Raji (cell line): ENCODE measurements around the gene KIAA1614.

ENCODE experiments used
- POLR2A ChIP-seq: IDR thresholded peaks from 2 replicates; pipeline ENCODE4 v1.6.1; 2011; ENCODE audit warnings: low read depth, low read length, control low read depth; ENCODE audit not compliant: insufficient read depth

Gene KIAA1614, protein sequence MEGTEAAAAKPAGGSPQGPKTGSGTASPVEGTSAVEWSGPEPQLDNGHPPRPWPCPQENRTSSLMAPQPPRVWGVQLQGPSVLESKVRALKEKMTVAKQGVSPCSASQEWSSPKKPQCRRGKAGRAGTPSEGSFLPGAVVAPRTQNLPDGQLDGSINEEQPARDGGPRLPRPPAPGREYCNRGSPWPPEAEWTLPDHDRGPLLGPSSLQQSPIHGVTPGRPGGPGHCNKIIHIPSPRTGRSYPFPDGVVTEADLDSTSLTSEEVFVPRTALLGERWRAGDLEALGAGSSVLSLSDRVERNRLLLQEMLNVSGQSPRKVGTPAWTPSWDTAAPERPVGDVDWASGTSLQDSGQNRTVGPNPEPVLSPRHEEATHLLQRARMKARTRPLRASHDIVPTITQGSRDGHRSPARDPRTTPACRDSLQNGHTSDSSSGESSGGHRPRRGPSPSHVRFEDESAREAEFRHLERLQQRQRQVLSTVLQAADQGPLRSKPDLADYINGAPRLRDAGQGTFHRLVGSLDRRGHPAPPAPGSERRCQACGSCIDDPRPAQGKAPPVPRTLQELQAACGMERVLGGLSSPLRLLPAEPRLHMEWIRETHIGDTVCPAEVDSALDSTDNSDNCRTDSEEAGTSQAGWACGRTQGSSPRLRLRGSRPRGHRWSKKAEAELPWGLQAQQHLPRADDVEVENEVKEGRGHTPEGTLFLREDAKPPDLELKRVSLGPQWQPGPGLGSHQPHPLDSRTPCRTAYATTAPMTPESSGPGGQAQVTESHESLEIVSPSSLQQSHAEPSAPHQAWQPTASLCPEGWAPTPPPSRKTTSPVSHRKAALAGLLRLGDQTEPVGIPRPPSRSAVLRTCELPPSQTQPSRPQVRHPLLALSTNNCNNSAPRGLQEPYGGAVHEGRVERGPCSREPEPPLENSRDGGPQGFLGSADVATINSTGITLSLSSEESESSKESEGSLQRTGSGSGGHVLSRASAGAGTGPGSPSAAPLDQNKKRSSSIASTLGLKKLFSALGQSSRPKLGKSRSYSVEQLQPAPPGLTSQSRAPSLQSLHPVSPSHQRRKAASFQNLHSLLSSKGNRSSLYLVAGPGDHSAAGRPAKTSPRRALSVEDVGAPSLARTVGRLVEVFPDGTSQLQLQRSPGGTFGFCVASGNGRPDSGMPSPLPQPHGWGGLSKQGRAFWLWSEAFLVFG

DNA sequence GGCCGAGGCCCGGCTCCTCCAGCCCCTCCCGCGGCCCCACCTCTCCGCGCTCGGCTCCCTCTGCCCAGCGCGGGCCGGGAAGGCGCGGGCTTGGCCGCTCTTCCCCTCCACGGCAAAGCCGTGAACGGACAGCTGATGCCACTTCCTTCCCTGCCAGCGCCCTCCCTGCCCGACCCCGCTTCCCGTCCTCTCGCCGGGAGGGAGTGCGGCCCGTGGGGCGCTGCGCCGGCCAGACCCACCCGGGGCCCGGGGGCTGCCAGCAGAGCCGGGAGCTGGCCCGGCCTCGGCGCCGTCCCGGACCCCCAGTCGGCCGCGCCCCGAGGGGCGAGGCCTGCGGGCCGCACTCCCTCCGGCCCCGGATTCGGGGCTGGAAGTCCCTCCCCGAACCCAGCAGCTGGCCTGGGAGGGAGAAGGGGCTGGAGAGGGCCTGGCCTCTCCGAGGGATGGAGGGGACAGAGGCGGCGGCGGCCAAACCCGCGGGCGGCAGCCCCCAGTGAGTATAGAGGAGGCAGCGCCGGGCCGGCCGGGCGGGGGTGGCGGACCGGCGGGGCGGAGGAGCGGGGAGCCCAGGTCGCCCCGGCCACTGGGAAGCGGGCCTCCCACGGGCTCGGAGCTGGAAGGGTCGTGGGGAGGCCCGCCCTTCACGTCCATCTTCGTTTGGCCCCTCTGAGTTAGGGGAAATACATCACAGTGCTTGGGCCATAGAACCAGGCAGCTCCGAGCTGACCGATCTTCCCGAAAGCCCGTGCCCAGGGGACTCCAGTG, at the start of gene KIAA1614:
TSS of gene KIAA1614 (plus strand) at position 97 of the 765 bp plus-strand sequence. CDS start at position 444, 347 bp downstream.
- TF ChIP-seq POLR2A: no peak

DNA sequence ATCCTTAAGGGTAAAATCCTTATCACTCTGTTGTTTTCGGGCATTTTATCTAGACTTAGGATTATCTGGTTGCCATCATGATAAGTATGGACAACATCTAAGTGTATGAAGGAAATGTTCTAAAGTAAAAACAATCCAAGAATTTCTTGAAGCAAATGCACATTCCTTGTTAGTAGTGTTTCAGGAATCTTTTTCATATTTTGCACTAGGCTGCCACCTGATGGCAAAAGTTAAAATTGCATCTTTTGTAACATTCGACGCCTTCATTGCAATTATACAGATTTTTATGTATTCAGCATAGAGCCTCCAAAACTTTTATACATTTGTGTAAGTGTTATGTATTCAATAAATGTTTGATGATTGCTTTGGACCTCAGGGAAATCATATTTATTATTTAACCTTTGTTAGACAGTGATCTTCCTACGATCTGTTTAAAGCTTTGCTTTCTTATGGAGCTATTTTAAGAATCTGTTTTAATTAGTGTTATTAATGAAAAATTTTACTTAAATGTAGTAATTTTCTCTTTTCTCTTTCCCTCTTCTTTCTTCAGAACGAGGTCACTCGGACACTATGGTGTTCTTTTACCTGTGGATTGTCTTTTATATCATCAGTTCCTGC, 49.4 kb upstream of the KIAA1614 start:
- TF ChIP-seq POLR2A: no peak

- TF ChIP-seq POLR2A: no peak
These were observed 30.7 kb upstream of the KIAA1614 start for GRCh38 chr1:180881806-180882509.

DNA sequence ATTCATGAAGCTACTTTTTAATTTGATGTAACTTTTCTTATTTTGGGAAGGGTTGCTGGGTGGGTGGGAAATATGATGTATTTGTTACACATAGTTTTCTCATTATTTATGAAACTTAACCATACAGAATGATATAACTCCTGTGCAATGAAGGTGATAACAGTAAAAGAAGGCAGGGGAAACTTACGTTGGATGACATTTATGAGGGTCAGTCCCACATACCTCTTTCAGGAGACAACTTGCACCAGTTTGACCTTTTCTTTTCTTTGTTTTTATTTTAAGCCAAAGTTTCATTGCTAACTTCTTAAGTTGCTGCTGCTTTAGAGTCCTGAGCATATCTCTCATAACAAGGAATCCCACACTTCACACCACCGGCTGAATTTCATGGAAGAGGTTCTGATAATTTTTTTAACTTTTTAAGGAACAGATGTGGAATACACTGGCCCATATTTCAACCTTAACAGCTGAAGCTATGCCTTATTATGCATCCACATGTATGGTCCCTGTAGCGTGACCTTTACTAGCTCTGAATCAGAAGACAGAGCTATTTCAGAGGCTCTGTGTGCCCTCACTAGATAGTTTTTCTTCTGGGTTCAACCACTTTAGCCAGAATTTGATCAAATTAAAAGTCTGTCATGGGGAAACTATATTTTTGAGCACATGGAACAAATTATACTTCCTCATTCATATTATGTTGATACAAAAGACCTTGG, 28.0 kb upstream of the KIAA1614 start:
- TF ChIP-seq POLR2A: no peak

DNA sequence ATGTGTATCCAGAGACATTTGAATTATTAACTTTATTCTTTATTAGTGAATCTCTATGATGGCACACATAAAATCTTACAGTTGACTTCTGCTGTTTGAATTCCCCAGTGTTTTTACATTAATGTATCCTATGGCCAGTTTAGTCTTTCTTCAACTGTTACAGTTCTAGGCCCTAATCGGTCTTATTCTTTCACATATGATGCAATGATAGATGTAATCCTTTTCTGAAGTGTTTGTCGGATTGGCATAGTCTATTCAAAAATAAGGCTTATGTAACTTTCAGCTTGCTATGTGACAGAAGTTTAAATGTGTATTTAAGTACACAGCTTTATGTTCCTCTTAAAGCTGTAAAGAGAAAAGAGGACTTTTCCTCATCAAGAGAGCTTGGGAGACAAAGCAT, 26.4 kb upstream of the KIAA1614 start:
- TF ChIP-seq POLR2A: no peak

DNA sequence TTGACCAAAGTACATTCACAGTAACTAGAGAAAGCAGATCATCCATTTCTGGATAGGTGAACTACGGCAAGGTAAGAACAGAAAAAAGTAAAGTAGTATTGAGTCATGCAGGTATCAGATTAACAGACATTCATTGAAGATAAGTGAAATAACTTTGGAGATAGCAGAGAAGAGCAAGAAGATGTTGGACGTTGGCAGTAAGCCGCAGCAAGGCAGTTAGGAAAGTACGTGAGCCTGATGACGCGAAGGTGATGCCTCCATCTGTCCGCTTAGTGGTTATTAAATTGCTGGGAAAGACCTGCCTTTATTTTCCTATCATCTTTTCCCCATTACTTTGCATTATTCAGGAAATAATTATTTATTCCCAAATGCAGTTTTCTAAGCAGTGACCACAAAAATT, 24.9 kb upstream of the KIAA1614 start:
- TF ChIP-seq POLR2A: no peak

- no peak for TF ChIP-seq POLR2A
These were observed 23.8 kb upstream of the KIAA1614 start for GRCh38 chr1:180888870-180889269.

DNA sequence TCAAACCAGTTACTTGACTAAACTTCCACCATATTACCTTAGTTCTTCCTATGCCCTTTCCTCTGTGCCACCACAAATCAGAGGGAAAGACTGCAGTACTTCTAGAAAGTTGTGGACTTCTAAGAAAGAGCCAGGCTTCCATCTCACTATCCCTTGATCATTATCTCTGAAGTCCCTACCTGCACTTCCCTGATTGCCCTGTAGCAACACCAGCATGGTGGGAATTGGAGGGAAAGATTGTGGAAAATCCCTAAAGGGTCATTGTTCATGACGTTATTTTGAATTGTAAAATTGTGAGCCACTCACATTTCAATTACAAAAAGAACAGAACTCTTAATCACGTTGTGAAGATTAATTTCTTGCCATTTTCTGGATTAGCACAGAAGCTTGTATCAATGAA, 23.4 kb upstream of the KIAA1614 start:
- TF ChIP-seq POLR2A: no peak

- no peak for TF ChIP-seq POLR2A
These were observed 20.4 kb upstream of the KIAA1614 start for GRCh38 chr1:180892272-180892671.

DNA sequence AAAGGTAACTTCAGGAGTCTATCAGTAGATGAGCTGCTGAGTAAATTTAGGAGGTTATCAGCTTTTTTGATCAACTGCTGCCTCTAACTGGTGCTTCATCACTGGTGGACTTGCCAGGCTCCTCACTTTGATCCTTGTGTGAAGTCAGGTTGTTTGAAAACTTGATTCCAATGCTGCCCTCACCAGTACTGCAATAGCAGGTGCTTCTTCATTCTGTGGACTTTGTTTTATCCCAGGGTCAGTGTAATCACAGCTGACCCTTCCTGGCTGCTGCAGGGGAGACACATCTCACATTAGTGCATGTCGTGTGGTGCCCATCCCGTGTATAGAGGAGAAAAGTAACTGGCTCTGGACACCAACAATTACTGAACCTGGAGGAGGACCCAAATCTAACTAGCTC, 20.0 kb upstream of the KIAA1614 start:
- TF ChIP-seq POLR2A: no peak

DNA sequence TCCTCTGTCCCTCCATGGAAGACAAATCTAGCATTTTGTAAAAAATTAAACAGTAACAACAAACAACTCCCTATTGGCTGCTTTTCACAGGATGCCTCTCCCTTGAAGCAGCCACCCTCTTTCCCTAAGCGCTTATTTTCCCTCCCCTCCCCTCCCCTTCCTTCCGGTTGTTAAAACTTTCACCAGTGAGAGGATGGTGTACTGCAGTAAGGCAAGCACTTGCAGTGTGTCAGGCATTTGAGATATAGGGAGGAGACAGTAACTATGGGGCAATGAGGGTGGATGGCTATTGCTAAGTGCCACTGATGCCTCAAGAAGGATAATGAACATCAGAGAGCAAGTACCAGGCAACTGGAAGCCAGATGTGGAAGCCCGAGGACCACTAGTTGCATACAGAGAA, 19.1 kb upstream of the KIAA1614 start:
- no peak for TF ChIP-seq POLR2A

- no peak for TF ChIP-seq POLR2A
These were observed 16.5 kb upstream of the KIAA1614 start for GRCh38 chr1:180896161-180896560.
